Neural cell (in vitro differentiated cells): ENCODE measurements around the gene GLIS2.

ENCODE experiments used
- EZH2 ChIP-seq: fragments of 200-600, 300-800 bp; shearing (Covaris generic), sonication (generic); IDR thresholded peaks from 2 replicates; pipeline ENCODE4 v1.6.1; 2014; ENCODE audit warnings: antibody characterized with exemption, low read length, borderline replicate concordance, mild to moderate bottlenecking; ENCODE audit not compliant: insufficient read depth, poor library complexity, severe bottlenecking
- POLR2AphosphoS5 ChIP-seq: IDR thresholded peaks from 2 replicates; pipeline ENCODE4 v1.6.1; 2012
- TF ChIP-seq, protein P1 (sequence below): fragments of 450-650 bp; IDR thresholded peaks from 2 replicates; pipeline ENCODE4 v1.5.1; 2014; ENCODE audit warnings: antibody characterized with exemption, mild to moderate bottlenecking, moderate library complexity; ENCODE audit not compliant: poor library complexity, severe bottlenecking
- TF ChIP-seq, protein P2 (sequence below): IDR thresholded peaks from 2 replicates; pipeline ENCODE4 v1.6.1; 2012; ENCODE audit warnings: borderline replicate concordance

DNA sequence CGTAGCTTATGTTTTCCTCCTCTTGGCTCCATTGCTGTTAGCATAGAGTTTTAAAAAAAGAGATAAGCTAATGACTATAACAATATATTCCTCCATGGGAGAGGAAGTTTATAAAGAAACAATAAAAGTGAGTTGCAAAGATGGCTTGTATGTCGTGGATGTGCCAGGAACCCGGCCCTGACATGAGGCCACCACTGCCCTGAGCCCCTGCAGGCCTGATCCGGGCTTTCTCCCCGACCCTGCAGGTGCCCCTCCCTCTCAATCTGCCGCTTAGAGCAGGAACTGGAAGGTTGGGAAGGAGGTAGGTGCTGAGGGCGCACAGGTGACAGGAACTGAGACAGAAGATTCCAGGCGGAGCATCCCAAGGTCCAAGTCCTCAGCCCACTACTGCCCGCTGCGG, 23.6 kb downstream of the GLIS2 start:
- TF ChIP-seq POLR2AphosphoS5 = no peak
- TF ChIP-seq, protein P1, sequence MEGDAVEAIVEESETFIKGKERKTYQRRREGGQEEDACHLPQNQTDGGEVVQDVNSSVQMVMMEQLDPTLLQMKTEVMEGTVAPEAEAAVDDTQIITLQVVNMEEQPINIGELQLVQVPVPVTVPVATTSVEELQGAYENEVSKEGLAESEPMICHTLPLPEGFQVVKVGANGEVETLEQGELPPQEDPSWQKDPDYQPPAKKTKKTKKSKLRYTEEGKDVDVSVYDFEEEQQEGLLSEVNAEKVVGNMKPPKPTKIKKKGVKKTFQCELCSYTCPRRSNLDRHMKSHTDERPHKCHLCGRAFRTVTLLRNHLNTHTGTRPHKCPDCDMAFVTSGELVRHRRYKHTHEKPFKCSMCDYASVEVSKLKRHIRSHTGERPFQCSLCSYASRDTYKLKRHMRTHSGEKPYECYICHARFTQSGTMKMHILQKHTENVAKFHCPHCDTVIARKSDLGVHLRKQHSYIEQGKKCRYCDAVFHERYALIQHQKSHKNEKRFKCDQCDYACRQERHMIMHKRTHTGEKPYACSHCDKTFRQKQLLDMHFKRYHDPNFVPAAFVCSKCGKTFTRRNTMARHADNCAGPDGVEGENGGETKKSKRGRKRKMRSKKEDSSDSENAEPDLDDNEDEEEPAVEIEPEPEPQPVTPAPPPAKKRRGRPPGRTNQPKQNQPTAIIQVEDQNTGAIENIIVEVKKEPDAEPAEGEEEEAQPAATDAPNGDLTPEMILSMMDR = no peak
- TF ChIP-seq, protein P2, sequence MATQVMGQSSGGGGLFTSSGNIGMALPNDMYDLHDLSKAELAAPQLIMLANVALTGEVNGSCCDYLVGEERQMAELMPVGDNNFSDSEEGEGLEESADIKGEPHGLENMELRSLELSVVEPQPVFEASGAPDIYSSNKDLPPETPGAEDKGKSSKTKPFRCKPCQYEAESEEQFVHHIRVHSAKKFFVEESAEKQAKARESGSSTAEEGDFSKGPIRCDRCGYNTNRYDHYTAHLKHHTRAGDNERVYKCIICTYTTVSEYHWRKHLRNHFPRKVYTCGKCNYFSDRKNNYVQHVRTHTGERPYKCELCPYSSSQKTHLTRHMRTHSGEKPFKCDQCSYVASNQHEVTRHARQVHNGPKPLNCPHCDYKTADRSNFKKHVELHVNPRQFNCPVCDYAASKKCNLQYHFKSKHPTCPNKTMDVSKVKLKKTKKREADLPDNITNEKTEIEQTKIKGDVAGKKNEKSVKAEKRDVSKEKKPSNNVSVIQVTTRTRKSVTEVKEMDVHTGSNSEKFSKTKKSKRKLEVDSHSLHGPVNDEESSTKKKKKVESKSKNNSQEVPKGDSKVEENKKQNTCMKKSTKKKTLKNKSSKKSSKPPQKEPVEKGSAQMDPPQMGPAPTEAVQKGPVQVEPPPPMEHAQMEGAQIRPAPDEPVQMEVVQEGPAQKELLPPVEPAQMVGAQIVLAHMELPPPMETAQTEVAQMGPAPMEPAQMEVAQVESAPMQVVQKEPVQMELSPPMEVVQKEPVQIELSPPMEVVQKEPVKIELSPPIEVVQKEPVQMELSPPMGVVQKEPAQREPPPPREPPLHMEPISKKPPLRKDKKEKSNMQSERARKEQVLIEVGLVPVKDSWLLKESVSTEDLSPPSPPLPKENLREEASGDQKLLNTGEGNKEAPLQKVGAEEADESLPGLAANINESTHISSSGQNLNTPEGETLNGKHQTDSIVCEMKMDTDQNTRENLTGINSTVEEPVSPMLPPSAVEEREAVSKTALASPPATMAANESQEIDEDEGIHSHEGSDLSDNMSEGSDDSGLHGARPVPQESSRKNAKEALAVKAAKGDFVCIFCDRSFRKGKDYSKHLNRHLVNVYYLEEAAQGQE = no peak
- no peak for TF ChIP-seq EZH2
